CD4-positive, alpha-beta T cell (primary cell): ENCODE results near the gene OLFML2A. TPM values are rescaled to one million over a fixed set of nuclear protein-coding genes. Genes with fewer than 3 reads are reported as not detected.

Experiments used
- ATAC-seq: fragments of 200-7000 bp; cut with Tn5 transposase; one replicate; pipeline ENCODE4 v1.10.0; 2022; ENCODE audit warnings: mild to moderate bottlenecking; ENCODE audit not compliant: poor library complexity
- CTCF ChIA-PET: fragments of 350-600 bp; sonication (Branson Sonifier 250); formaldehyde crosslinking; loops from one replicate; lab custom pipeline; 2021; ENCODE audit warnings: antibody characterized with exemption, inconsistent platforms; lab: Charles Lee
- POLR2A ChIA-PET: fragments of 350-600 bp; sonication (Branson Sonifier 250); formaldehyde crosslinking; loops from one replicate; lab custom pipeline; 2021; ENCODE audit warnings: antibody characterized with exemption, inconsistent platforms; lab: Charles Lee
- DNase-seq, 14 experiments: peaks; one replicate each; pipeline ENCODE4 v3.0.0-alpha.2; 2013 to 2020; ENCODE audit warnings: mixed read lengths in 2 of 14
- H3K27ac ChIP-seq, 2 donors: one replicate each; pipeline versions ENCODE4 v1.5.1 to v1.7.0; 2013; ENCODE audit warnings: low read length in 2 of 2, low read depth in 1 of 2, mild to moderate bottlenecking in 1 of 2
- H3K27me3 ChIP-seq, 2 experiments: 1 replicate in 1 of 2; 2 replicates in 1 of 2; pipeline versions ENCODE4 v1.6.1 to v1.7.0; 2013; ENCODE audit warnings: low read length in 2 of 2, control low read depth in 1 of 2, mild to moderate bottlenecking in 1 of 2, moderate library complexity in 1 of 2; ENCODE audit not compliant: insufficient read depth in 2 of 2, control insufficient read depth in 1 of 2
- H3K36me3 ChIP-seq: one replicate; pipeline ENCODE4 v1.6.1; 2013; ENCODE audit warnings: low read length, control low read depth; ENCODE audit not compliant: insufficient read depth
- H3K4me1 ChIP-seq: one replicate; pipeline ENCODE4 v1.6.1; 2013; ENCODE audit warnings: low read length, control low read depth; ENCODE audit not compliant: insufficient read depth
- H3K4me3 ChIP-seq: one replicate; pipeline ENCODE4 v1.5.1; 2013; ENCODE audit warnings: mild to moderate bottlenecking, low read length, moderate library complexity
- H3K9me3 ChIP-seq, 2 experiments: 1 replicate in 1 of 2; 2 replicates in 1 of 2; pipeline versions ENCODE4 v1.6.1 to v1.7.0; 2013; ENCODE audit warnings: low read length in 2 of 2, mild to moderate bottlenecking in 2 of 2, control low read depth in 1 of 2, moderate library complexity in 1 of 2; ENCODE audit not compliant: control insufficient read depth in 1 of 2, insufficient read depth in 1 of 2
- H3K27ac Mint-ChIP-seq: one replicate; pipeline ENCODE4 v1.8.0; 2020; ENCODE audit warnings: mixed read lengths
- H3K27me3 Mint-ChIP-seq: one replicate; pipeline ENCODE4 v1.8.0; 2021; ENCODE audit warnings: mixed read lengths
- H3K36me3 Mint-ChIP-seq: one replicate; pipeline ENCODE4 v1.8.0; 2021; ENCODE audit warnings: low read depth, mixed read lengths
- H3K4me1 Mint-ChIP-seq: one replicate; pipeline ENCODE4 v1.8.0; 2021; ENCODE audit warnings: low read depth, mixed read lengths
- H3K4me3 Mint-ChIP-seq: one replicate; pipeline ENCODE4 v1.8.0; 2020; ENCODE audit warnings: mild to moderate bottlenecking, mixed read lengths
- H3K9me3 Mint-ChIP-seq: one replicate; pipeline ENCODE4 v1.8.0; 2020; ENCODE audit warnings: mixed read lengths
- CTCF ChIP-seq: fragments of 200-600 bp; IDR thresholded peaks from one replicate; pipeline ENCODE4 v1.8.0; 2022; ENCODE audit warnings: antibody characterized with exemption, mild to moderate bottlenecking
- intact Hi-C, 2 experiments: fragments of 100-400 bp; cut with DNase I in 1 of 2; cut with micrococcal nuclease in 1 of 2; formaldehyde crosslinking; loops; one replicate each; pipeline versions ENCODE4 v1.15.1 to v1.9.0; 2023 to 2025; cut with DNase I, micrococcal nuclease
- total RNA-seq, 174 experiments: library from RNA in 2 of 174; stranded (reverse) in 2 of 174; gene quantifications; one replicate each; pipeline ENCODE4 v1.2.3 and lab custom pipeline; 2021 to 2026

The OLFML2A gene
- total RNA-seq, 2 experiments from 2014 or later, result not detected

- TF ChIP-seq CTCF, result no peak
Observed at GRCh38 chr9:124778575-124779367, 1.8 kb downstream of the OLFML2A start.

GRCh38 chr9:124779368-124780059, 2.6 kb downstream of the OLFML2A start:
- Mint-ChIP-seq H3K9me3 (no peaks in the 10 kb centered on the region), H3K27ac (no peak overlapping the region), H3K4me1 (peaks cover 7% of the 10 kb centered on the region), H3K4me3 (no peak overlapping the region), H3K27me3 (peaks cover 28% of the 10 kb centered on the region), H3K36me3 (no peaks in the 10 kb centered on the region)
- DNase-seq, result peak in 1 of 14 experiments; percentile 12
- H3K4me1 ChIP-seq, result peaks cover 11% of the 10 kb centered on the region
- H3K27ac ChIP-seq, result no peak overlapping the region
- ATAC-seq, result no peak
- peaks cover 24 to 32% of the 10 kb centered on the region in 2 experiments for H3K27me3 ChIP-seq
- no peak overlapping the region for H3K4me3 ChIP-seq
- TF ChIP-seq CTCF, result no peak
- intact Hi-C loops, result no loop called here
- H3K9me3 ChIP-seq, result peaks cover 0 to 4% of the 10 kb centered on the region in 2 experiments
- ChIA-PET CTCF (no interaction called here), POLR2A (no interaction called here)
- no peaks in the 10 kb centered on the region for H3K36me3 ChIP-seq

More at GRCh38 chr9:124778575-124779367, 1.8 kb downstream of the OLFML2A start:
- Mint-ChIP-seq H3K36me3 (no peaks in the 10 kb centered on the region), H3K4me3 (no peak overlapping the region), H3K4me1 (peaks cover 12% of the 10 kb centered on the region), H3K9me3 (no peaks in the 10 kb centered on the region), H3K27ac (no peak overlapping the region), H3K27me3 (peaks cover 36% of the 10 kb centered on the region)
- peaks cover 0 to 4% of the 10 kb centered on the region in 2 experiments for H3K9me3 ChIP-seq
- H3K27ac ChIP-seq, result no peak overlapping the region
- no peak overlapping the region for H3K4me3 ChIP-seq
- ATAC-seq (no peak), DNase-seq (peak in 1 of 14 experiments; percentile 8)
- CTCF ChIA-PET, result no interaction called here
- no peaks in the 10 kb centered on the region for H3K36me3 ChIP-seq
- peaks cover 11% of the 10 kb centered on the region for H3K4me1 ChIP-seq
- intact Hi-C loops, result no loop called here
- peaks cover 24 to 37% of the 10 kb centered on the region in 2 experiments for H3K27me3 ChIP-seq
- POLR2A ChIA-PET, result no interaction called here

- DNase-seq (peak in 1 of 14 experiments; percentile 31), ATAC-seq (no peak)
- H3K27ac Mint-ChIP-seq, result no peak overlapping the region
Observed at GRCh38 chr9:124780060-124780756, 3.3 kb downstream of the OLFML2A start.

More at GRCh38 chr9:124780060-124780756, 3.3 kb downstream of the OLFML2A start:
- intact Hi-C loops, result no loop called here
- H3K4me1 Mint-ChIP-seq, result peaks cover 6% of the 10 kb centered on the region
- no peaks in the 10 kb centered on the region for H3K36me3 Mint-ChIP-seq
- no peaks in the 10 kb centered on the region for H3K9me3 Mint-ChIP-seq
- peaks cover 24% of the 10 kb centered on the region for H3K27me3 Mint-ChIP-seq
- Histone ChIP-seq H3K4me1 (peaks cover 11% of the 10 kb centered on the region), H3K36me3 (no peaks in the 10 kb centered on the region), H3K4me3 (no peak overlapping the region), H3K27me3 (peaks cover 22 to 25% of the 10 kb centered on the region in 2 experiments), H3K9me3 (peaks cover 0 to 4% of the 10 kb centered on the region in 2 experiments), H3K27ac (no peak overlapping the region)
- H3K4me3 Mint-ChIP-seq, result no peak overlapping the region
- TF ChIP-seq CTCF, result no peak
- POLR2A ChIA-PET, result no interaction called here
- CTCF ChIA-PET, result no interaction called here
